K562 (cell line): ENCODE results near the gene FN3KRP. TPM values are rescaled to one million over a fixed set of nuclear protein-coding genes. Genes with fewer than 3 reads are reported as not detected.
A peak's percentile ranks its signal among the peaks of the same experiment; 100 is the strongest.

Source experiments
- ATAC-seq: fragments of 200-7000 bp; cut with Tn5 transposase; 3 replicates; pipeline ENCODE4 v1.9.1; 2020; ENCODE audit warnings: moderate library complexity
- BruUV-seq: library from RNA; stranded (reverse); fragments of 400-500 nt; replicated peaks from 2 replicates; lab custom pipeline; 2021; lab: Mats Ljungman, UMichigan
- CTCF ChIA-PET: fragments of 300-600 bp; formaldehyde crosslinking; extraction: SDS; loops from one replicate; lab custom pipeline; 2021; ENCODE audit warnings: low intra/inter-chr PET ratio; lab: Yijun Ruan, JAX
- POLR2A ChIA-PET: fragments of 300-600, 350-650 bp; sonication (Branson Sonifier 250); formaldehyde crosslinking; extraction: SDS; loops from one replicate; lab custom pipeline; 2021; ENCODE audit warnings: antibody characterized with exemption, inconsistent platforms; lab: Yijun Ruan, JAX
- DNase-seq, 4 experiments: peaks; one replicate each; pipeline versions ENCODE4 v3.0.0 to v3.0.0-alpha.2; 2011 to 2018; ENCODE audit warnings: low spot score in 3 of 4, mixed read lengths in 3 of 4; ENCODE audit errors: extremely low read depth in 1 of 4
- FAIRE-seq: peaks from 2 replicates; lab custom pipeline; 2011; peaks lifted over from hg19 to GRCh38; lab: Jason Lieb, UNC
- H2AFZ ChIP-seq: 2 replicates; pipeline ENCODE4 v1.6.0; 2011; ENCODE audit warnings: low read depth, low read length, control low read depth, inconsistent platforms
- H3K27ac ChIP-seq: fragments of 200-600 bp; 3 replicates; pipeline ENCODE4 v1.8.0; 2011; ENCODE audit warnings: low read depth, mild to moderate bottlenecking, control low read depth, inconsistent platforms, low read length, moderate library complexity, mixed read lengths; ENCODE audit errors: extremely low read depth
- H3K27me3 ChIP-seq, 2 experiments: fragments of 300-600 bp in 1 of 2; 2 replicates in 1 of 2; 3 replicates in 1 of 2; pipeline versions ENCODE4 v1.6.0 to v1.8.0; 2011; ENCODE audit warnings: inconsistent platforms in 2 of 2, low read length in 2 of 2, mild to moderate bottlenecking in 1 of 2, mixed read lengths in 1 of 2, moderate library complexity in 1 of 2; ENCODE audit not compliant: control insufficient read depth in 2 of 2, insufficient read depth in 2 of 2
- H3K36me3 ChIP-seq: fragments of 300-600 bp; 3 replicates; pipeline ENCODE4 v1.8.0; 2011; ENCODE audit warnings: mild to moderate bottlenecking, low read length, inconsistent platforms; ENCODE audit not compliant: control insufficient read depth, insufficient read depth
- H3K4me1 ChIP-seq, 2 experiments: fragments of 200-600 bp in 1 of 2; replicated peaks in 1 of 2; 2 replicates in 1 of 2; 3 replicates in 1 of 2; pipeline versions ENCODE4 v1.5.1 to v1.8.0; 2011; ENCODE audit warnings: inconsistent platforms in 2 of 2, low read length in 2 of 2, mild to moderate bottlenecking in 1 of 2, mixed read lengths in 1 of 2, moderate library complexity in 1 of 2; ENCODE audit not compliant: control insufficient read depth in 2 of 2, insufficient read depth in 2 of 2
- H3K4me2 ChIP-seq: 2 replicates; pipeline ENCODE4 v1.6.1; 2011; ENCODE audit warnings: low read length, control low read depth, inconsistent platforms, mixed read lengths; ENCODE audit not compliant: insufficient read depth
- H3K4me3 ChIP-seq: fragments of 200-600 bp; sonication (generic), shearing (Covaris generic); 2 replicates; pipeline ENCODE4 v1.5.1; 2016; ENCODE audit warnings: control low read depth, inconsistent platforms
- H3K79me2 ChIP-seq: fragments of 200-600 bp; 3 replicates; pipeline ENCODE4 v1.8.0; 2011; ENCODE audit warnings: low read length, inconsistent platforms; ENCODE audit not compliant: control insufficient read depth, insufficient read depth
- H3K9ac ChIP-seq, 2 experiments: 2 replicates each; pipeline versions ENCODE4 v1.6.0 to v1.6.1; 2011; ENCODE audit warnings: low read depth in 2 of 2, low read length in 2 of 2, control low read depth in 1 of 2, inconsistent platforms in 1 of 2, mild to moderate bottlenecking in 1 of 2, mixed read lengths in 1 of 2; ENCODE audit not compliant: insufficient read depth in 1 of 2
- H3K9me1 ChIP-seq: one replicate; pipeline ENCODE4 v1.6.0; 2011; ENCODE audit warnings: inconsistent platforms, mild to moderate bottlenecking, low read length, moderate library complexity; ENCODE audit not compliant: control insufficient read depth, insufficient read depth
- H3K9me3 ChIP-seq: replicated peaks from 2 replicates; pipeline ENCODE4 v1.5.1; 2011; ENCODE audit warnings: low read depth, low read length, inconsistent platforms; ENCODE audit not compliant: control insufficient read depth, insufficient read depth
- H4K20me1 ChIP-seq: replicated peaks from 2 replicates; pipeline ENCODE4 v1.6.1; 2011; ENCODE audit warnings: low read length, inconsistent platforms, mixed read lengths; ENCODE audit not compliant: control insufficient read depth, insufficient read depth
- CBX3 ChIP-seq, 2 experiments: IDR thresholded peaks; 1 replicate in 1 of 2; 2 replicates in 1 of 2; pipeline ENCODE4 v1.6.1; 2012; ENCODE audit warnings: inconsistent platforms in 2 of 2, low read length in 2 of 2, borderline replicate concordance in 1 of 2, control low read depth in 1 of 2
- TRIM28 ChIP-seq: fragments of 450-650 bp; IDR thresholded peaks from 2 replicates; pipeline ENCODE4 v1.6.1; 2017
- ZBTB33 ChIP-seq: sonication (generic); formaldehyde crosslinking; IDR thresholded peaks from 2 replicates; pipeline ENCODE4 v1.8.1; 2023; ENCODE audit warnings: mild to moderate bottlenecking, missing genetic modification reagents
- ZFP1 ChIP-seq: fragments of 450-650 bp; formaldehyde crosslinking; IDR thresholded peaks from 2 replicates; pipeline ENCODE4 v1.4.0; 2020; ENCODE audit warnings: mild to moderate bottlenecking, mixed read lengths
- ZFP91 ChIP-seq: sonication (generic); formaldehyde crosslinking; IDR thresholded peaks from 2 replicates; pipeline ENCODE4 v1.8.0; 2022; ENCODE audit warnings: mild to moderate bottlenecking, missing genetic modification reagents
- ZNF717 ChIP-seq: fragments of 250-450 bp; sonication (Bioruptor Pico); IDR thresholded peaks from 2 replicates; pipeline ENCODE4 v1.5.0; 2021
- ZNF778 ChIP-seq: fragments of 450-650 bp; formaldehyde crosslinking; IDR thresholded peaks from 2 replicates; pipeline ENCODE4 v1.4.0; 2020; ENCODE audit warnings: mild to moderate bottlenecking, moderate library complexity
- WGBS: fragments of 100-300 bp; shearing (Covaris generic); methylation state at CpG from one replicate; pipeline ENCODE4 v1.1.6; 2016; ENCODE audit warnings: low coverage, mixed read lengths; ENCODE audit not compliant: insufficient coverage; ENCODE audit errors: missing lambda C conversion rate; 5-methylcytosine and 5-hydroxymethylcytosine counted together
- in situ Hi-C: fragments of 300-500 bp; cut with MboI; formaldehyde crosslinking; loops from 4 replicates; pipeline ENCODE4 v1.15.0; 2018; ENCODE audit warnings: inconsistent platforms, mixed read lengths
- intact Hi-C: fragments of 100-400 bp; cut with micrococcal nuclease; formaldehyde crosslinking; loops from 2 replicates; pipeline ENCODE4 v1.14.2; 2022
- polyA plus RNA-seq, 8 experiments: library from polyadenylated mRNA; depleted of rRNA in 4 of 8; stranded (reverse) in 5 of 8; unstranded in 3 of 8; fragments of >200 nt; fragmentation: Nextera tagmentation in 2 of 8; fragmentation: Illumina TruSeq in 1 of 8; extraction: Ambion mirVana in 2 of 8; extraction: Trizol in 1 of 8; gene quantifications; 2 replicates each; pipeline versions ENCODE4 v1.2.1 to v1.2.3, GENCODE V29; 2011 to 2014; ENCODE audit warnings: inconsistent platforms in 1 of 8, missing spikeins in 1 of 8
- total RNA-seq, 7 experiments: library from RNA; depleted of rRNA in 6 of 7; stranded (reverse); fragments of >200 nt in 6 of 7; fragmentation: Illumina TruSeq in 2 of 7; extraction: Trizol in 2 of 7; gene quantifications; 2 replicates each; pipeline versions ENCODE4 v1.2.1 to v1.2.3, GENCODE V29; 2011 to 2021; ENCODE audit warnings: low replicate concordance in 1 of 7

FN3KRP gene
- total and polyA plus RNA-seq, 9 of the 15 experiments (the other 6 are each of a cell fraction or from before 2014, with no cell fraction given), result 2.0 to 32.1 (median 24.9) TPM

- H3K4me2 ChIP-seq, result no peak overlapping the region
- CTCF ChIA-PET, result no interaction called here
- H3K27me3 ChIP-seq, result peaks cover 0 to 13% of the 10 kb centered on the region in 2 experiments; a peak in 3 of 5 replicates
- no peaks in the 10 kb centered on the region for H3K9me1 ChIP-seq
- intact Hi-C loops, result no loop called here
- H3K9me3 ChIP-seq, result peaks cover 8% of the 10 kb centered on the region
- no peak overlapping the region for H3K9ac ChIP-seq
- DNase-seq (no peak), FAIRE-seq (no peak)
- no peak overlapping the region for H2AFZ ChIP-seq
- no peak overlapping the region for H3K27ac ChIP-seq
- H4K20me1 ChIP-seq, result 0 out of 2 replicates have a peak, but pooled peaks cover 2% of the 10 kb centered on the region
- H3K36me3 ChIP-seq, result no peaks in the 10 kb centered on the region
- TF ChIP-seq CBX3 (IDR thresholded peaks at IDR 0.05; ENCODE audit: borderline replicate concordance in 1 of 2, low read length in 2 of 2), result peak in 1 of 2 experiments; percentile 44; a peak in 1 of 3 replicates
- no peak for TF ChIP-seq ZNF778 (CRISPR knock-in tag)
- TF ChIP-seq ZFP1 (CRISPR knock-in tag), result peak; percentile 98
- peak; percentile 63; the same call in 1 of the 2 replicates for TF ChIP-seq TRIM28
- TF ChIP-seq, all 486 proteins: peak for 3
- POLR2A ChIA-PET, result interaction anchor here (0.9 kb wide), 1 partner anchor 9 kb away, joined by 3 read pairs; no protein-coding TSS in a partner anchor
- in situ Hi-C loops, result no loop called here
- H3K4me3 ChIP-seq, result no peak overlapping the region
- no TSS peak for BruUV-seq
- ATAC-seq, result no peak
- whole genome bisulfite sequencing, result 8% methylated on average over 2 of the region's 2 CpGs
- peaks cover 0 to 32% of the 10 kb centered on the region in 2 experiments; a peak in 3 of 5 replicates for H3K4me1 ChIP-seq
- no peaks in the 10 kb centered on the region for H3K79me2 ChIP-seq
Observed at GRCh38 chr17:82694647-82695046, 21.9 kb upstream of the FN3KRP start.

GRCh38 chr17:82696259-82696658, 20.2 kb upstream of the FN3KRP start:
- POLR2A ChIA-PET, result no interaction called here
- intact Hi-C loops, result no loop called here
- BruUV-seq, result no TSS peak

More at GRCh38 chr17:82696259-82696658, 20.2 kb upstream of the FN3KRP start:
- H3K4me1 ChIP-seq, result peaks cover 0 to 32% of the 10 kb centered on the region in 2 experiments; a peak in 3 of 5 replicates
- DNase-seq, result no peak
- TF ChIP-seq ZFP91 (CRISPR knock-in tag) (no peak), ZBTB33 (CRISPR knock-in tag) (peak; percentile 41; the same call in 1 of the 2 replicates), ZNF717 (CRISPR knock-in tag) (no peak)
- TF ChIP-seq, all 486 proteins: peak for 1
- no peak for ATAC-seq
- H3K4me3 ChIP-seq, result no peak overlapping the region
- H2AFZ ChIP-seq, result no peak overlapping the region
- CTCF ChIA-PET, result no interaction called here
- no peaks in the 10 kb centered on the region for H3K9me1 ChIP-seq
- in situ Hi-C loops, result no loop called here
- 61% methylated on average over 16 of the region's 17 CpGs for WGBS
- no peak overlapping the region for H3K9ac ChIP-seq
- no peaks in the 10 kb centered on the region for H3K79me2 ChIP-seq
- H4K20me1 ChIP-seq, result no peaks in the 10 kb centered on the region
- H3K4me2 ChIP-seq, result no peak overlapping the region
- no peaks in the 10 kb centered on the region for H3K36me3 ChIP-seq
- H3K9me3 ChIP-seq, result peaks cover 8% of the 10 kb centered on the region
- H3K27ac ChIP-seq, result no peak overlapping the region
- H3K27me3 ChIP-seq, result peaks cover 0 to 6% of the 10 kb centered on the region in 2 experiments; a peak in 2 of 5 replicates
- FAIRE-seq, result no peak
